H54 (cell line): ENCODE data around the gene TKT.

ENCODE experiments used
- DNase-seq: peaks from one replicate; pipeline ENCODE4 v3.0.0; 2011; ENCODE audit warnings: low spot score, mixed read lengths; ENCODE audit not compliant: insufficient read length
- FAIRE-seq: peaks from 3 replicates; lab custom pipeline; 2011; peaks lifted over from hg19 to GRCh38; lab: Jason Lieb, UNC
- POLR2A ChIP-seq: IDR thresholded peaks from 2 replicates; pipeline ENCODE4 v1.6.1; 2011; ENCODE audit warnings: low read depth, mild to moderate bottlenecking, low read length

Gene TKT

DNA sequence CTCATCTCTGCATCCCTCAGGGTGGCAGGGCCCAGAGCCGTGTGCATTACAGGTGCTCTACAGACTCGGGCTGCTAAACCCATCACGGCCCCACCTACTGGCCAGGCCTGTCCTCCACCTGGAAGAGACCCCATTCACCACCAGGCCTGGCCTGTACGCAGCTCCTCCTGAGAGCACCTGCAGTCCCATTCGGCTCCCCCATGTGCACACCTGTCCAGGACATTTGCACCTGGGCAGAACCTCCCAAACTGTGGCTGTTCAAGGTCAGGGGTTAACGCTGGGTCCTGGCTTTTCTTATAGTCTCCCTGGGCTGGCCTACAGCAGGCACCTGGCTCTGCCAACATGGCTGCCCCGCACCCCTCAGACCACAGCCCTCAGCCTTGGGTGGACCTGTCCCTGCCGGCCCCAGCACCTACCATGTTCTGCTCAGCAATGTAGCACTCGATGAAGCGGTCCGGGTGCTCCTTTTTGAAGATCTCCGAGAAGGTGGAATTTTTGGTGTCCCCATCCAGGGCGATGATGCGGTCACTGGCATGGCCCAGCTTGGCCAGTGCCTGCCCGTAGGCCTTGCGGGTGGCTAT is 25.7 kb downstream of the TKT start:
- no peak for FAIRE-seq
- DNase-seq: no peak

DNA sequence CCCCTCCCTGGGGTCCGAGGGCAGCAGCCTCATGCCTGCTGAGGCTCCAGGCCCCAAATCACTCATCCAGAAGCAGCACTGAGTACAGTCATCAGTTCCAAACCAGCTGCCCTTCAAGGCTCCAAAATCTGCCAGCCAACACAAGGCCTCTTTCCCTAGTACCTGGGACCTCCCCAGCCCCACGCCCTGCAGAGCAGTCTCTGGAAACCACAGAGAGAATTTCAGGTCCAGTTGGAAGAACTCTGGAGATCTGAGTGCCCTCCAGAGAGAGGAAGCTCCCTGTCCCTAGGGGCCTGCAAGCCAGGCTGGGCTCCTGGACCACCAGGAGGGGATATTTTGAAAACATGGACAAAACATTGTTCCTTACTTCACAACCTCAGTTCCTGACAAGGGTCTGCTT is 26.2 kb downstream of the TKT start:
- no peak for DNase-seq
- FAIRE-seq: no peak
- no peak for TF ChIP-seq POLR2A

More for the DNA sequence above, 25.7 kb downstream of the TKT start:
- TF ChIP-seq POLR2A: no peak

GRCh38 chr3:53229171-53229570 is 26.7 kb downstream of the TKT start:
- DNase-seq (no peak), FAIRE-seq (no peak)
- TF ChIP-seq POLR2A: no peak

DNA sequence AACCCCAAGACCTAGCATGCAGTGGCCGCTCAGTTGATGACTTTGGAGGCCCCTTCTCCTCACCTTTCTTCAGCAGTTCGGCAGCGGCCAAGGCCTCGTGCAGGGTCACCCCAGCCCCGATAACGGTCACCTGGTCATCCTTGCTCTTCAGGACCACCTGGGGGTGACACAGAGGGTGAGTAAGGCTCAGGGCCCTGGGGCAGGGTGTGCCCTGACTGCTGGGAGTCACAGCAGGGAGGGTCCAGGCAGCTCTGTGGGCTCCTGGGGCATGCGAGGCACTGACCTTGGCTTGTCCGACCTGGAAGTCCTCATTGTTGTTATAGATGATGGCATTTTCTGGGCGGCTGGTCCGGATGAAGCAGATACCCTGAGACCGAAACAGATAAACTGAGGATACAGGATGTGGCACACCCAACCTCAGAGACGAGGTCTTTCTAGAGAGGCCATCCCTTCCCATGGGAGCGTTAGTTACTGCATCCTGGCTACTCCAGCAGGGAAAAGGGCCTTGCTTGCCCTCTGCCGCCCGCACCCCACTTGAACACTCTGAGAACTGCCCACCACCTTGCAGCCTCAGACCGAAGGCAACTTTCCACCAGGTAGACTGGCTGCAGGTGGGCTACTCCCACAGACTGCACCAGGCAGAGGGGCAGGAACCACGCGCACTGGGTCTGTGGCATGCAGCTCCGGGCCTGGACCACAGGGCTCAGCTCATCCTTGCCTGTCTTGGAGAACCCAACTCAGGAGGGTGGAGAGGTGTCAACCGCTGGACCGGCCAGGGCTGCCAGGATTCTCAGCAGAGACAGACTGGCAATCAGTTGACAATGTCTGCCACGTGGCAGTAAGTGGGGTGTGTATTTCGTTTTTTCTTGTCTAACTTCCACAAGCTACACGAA is 27.6 kb downstream of the TKT start:
- FAIRE-seq (no peak), DNase-seq (no peak)
- no peak for TF ChIP-seq POLR2A

DNA sequence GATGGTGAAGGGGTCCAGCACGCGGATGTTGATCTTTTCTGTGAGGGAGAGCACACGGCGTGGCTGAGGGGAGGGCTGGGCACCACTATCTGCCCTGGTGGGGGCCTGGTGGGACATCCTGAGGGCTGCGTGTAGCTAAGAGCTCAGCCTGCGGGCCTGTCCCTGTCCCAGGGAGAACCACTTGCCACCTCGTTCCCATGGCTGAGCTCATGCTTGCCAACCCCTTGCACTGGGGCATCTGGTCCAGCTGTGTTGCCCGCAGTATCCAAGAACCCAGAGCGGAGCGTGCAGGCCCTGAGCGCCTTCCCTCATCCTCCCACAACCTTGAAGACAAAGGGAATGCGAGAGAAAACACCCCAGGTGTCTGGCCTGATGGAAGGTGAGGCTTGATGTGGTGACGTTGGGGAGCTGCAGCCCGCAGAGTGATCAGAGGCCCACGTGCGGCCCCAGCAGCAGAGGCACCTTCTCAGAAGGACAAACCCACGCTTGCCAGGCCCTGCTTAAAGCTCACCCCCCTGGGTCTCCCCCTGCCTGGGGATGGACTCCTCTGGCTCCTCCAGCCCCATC is 28.9 kb downstream of the TKT start:
- FAIRE-seq (no peak), DNase-seq (no peak)
- no peak for TF ChIP-seq POLR2A

GRCh38 chr3:53226142-53226840 is 29.5 kb downstream of the TKT start:
- TF ChIP-seq POLR2A: no peak
- FAIRE-seq (no peak), DNase-seq (no peak)

DNA sequence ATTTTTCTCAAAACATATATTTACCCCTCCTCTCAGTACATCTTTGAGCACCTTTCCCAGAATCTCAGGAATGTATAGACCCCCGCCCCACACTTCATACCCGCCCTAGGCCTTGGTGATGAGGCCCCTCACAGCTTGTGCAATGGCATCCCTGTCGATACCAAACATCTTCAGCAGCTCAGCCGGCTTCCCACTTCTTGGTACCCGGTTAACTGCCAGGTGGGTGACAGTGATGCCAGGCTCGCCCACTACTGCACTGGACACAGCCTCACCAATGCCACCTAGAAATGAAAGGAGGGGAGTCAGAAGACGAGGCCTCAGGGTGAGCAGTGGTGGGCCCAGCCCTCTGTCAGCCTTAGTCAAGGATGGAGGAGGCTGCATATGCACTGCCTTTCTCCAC is 30.2 kb downstream of the TKT start:
- no peak for TF ChIP-seq POLR2A
- DNase-seq (no peak), FAIRE-seq (no peak)

GRCh38 chr3:53225181-53225580 is 30.6 kb downstream of the TKT start:
- no peak for DNase-seq
- FAIRE-seq: no peak
- no peak for TF ChIP-seq POLR2A

GRCh38 chr3:53224536-53224935 is 31.3 kb downstream of the TKT start:
- FAIRE-seq (no peak), DNase-seq (no peak)
- TF ChIP-seq POLR2A: no peak

GRCh38 chr3:53224026-53224425 is 31.8 kb downstream of the TKT start:
- TF ChIP-seq POLR2A: no peak
- DNase-seq (no peak), FAIRE-seq (no peak)

GRCh38 chr3:53223541-53223966 is 32.3 kb downstream of the TKT start:
- DNase-seq (no peak), FAIRE-seq (no peak)
- TF ChIP-seq POLR2A: no peak

DNA sequence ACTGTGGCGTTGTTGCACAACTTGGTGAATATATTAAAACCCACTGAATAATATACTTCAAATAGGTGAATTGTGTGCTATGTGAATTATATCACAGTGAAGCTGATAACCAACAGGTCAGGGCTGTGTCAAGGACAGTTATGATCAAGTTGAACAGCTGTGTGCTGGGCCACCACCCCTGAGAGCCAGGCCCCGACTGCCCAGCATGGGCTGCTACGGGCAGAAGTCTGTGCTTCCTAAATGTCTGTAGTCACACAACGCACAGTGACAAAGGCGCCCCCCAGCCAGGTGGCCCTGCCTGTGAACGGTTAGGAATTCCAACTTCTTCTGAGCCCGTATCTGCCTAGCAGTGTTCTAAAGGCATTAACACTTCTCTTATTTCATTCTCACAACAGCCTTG is 32.8 kb downstream of the TKT start:
- TF ChIP-seq POLR2A: no peak
- FAIRE-seq: no peak
- DNase-seq: no peak

DNA sequence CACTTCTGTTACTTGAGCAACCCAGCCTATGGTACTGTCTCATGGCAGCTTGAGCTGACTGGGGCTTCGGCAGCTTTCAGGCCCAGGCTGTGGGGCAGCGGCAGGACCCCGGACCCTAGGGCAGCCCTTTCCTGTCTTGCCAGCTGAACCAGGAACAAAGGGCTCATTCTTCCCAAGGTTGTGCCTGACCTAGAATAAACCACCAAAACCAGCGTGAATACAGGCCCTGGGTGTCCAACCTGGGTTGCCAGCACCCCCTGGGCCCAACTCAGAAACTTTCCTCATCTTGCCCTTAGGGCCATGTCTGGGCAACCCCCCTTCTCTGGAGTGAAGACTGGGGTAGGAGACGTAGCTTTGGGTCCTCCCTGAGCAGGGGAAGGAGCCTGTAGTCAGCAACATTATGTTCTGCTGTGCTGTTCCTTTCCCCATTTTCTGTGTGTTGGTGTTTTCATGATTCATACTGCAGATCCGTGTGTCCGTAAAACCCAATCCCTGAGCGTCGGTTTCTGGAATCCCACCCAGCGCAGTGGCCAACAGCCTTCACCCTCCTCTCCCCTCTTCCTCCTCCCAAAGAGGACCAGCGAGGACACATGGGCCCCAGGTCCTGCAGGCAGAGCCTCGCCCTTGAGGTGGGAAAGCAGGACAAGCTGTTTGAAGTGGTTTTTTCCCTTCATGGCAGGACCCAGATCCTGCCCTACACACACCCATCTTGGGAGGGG is 33.5 kb downstream of the TKT start:
- DNase-seq (no peak), FAIRE-seq (no peak)
- TF ChIP-seq POLR2A: no peak
